Skeletal muscle cell (primary cell): ENCODE data around the gene FHL2.
"Not testable (repeated sequence)": the region's sequence is repeated elsewhere in the genome, so short reads cannot be mapped to it uniquely, and the experiment has no call there.

ENCODE experiments used
- DNase-seq: peaks from one replicate; pipeline ENCODE4 v3.0.0-alpha.2; 2010; ENCODE audit warnings: low read depth
- H3K4me3 ChIP-seq: 2 replicates; pipeline ENCODE4 v1.5.1; 2011; ENCODE audit warnings: low read depth, mild to moderate bottlenecking, control low read depth, low read length, moderate library complexity

The FHL2 gene

GRCh38 chr2:105425936-105426625, 27.2 kb upstream of the FHL2 start:
- DNase-seq = no peak
- no peak overlapping the region for H3K4me3 ChIP-seq

- not testable (repeated sequence) for DNase-seq, H3K4me3 ChIP-seq
Observed at GRCh38 chr2:105424836-105425235, 26.0 kb upstream of the FHL2 start.

GRCh38 chr2:105422801-105423200, 23.9 kb upstream of the FHL2 start:
- DNase-seq = no peak
- no peak overlapping the region for H3K4me3 ChIP-seq

- H3K4me3 ChIP-seq = no peak overlapping the region
- DNase-seq = no peak
Observed at GRCh38 chr2:105421053-105421452, 22.2 kb upstream of the FHL2 start.

- H3K4me3 ChIP-seq = no peak overlapping the region
- DNase-seq = no peak
Observed at GRCh38 chr2:105418522-105418921, 19.7 kb upstream of the FHL2 start.

- no peak overlapping the region for H3K4me3 ChIP-seq
- DNase-seq = no peak
Observed at GRCh38 chr2:105417857-105418436, 19.1 kb upstream of the FHL2 start.

GRCh38 chr2:105416156-105416555, 17.3 kb upstream of the FHL2 start:
- DNase-seq = no peak
- H3K4me3 ChIP-seq = no peak overlapping the region

- DNase-seq = no peak
- no peak overlapping the region for H3K4me3 ChIP-seq
Observed at GRCh38 chr2:105415007-105415406, 16.2 kb upstream of the FHL2 start.

- H3K4me3 ChIP-seq = no peak overlapping the region
- DNase-seq = no peak
Observed at GRCh38 chr2:105413206-105413605, 14.4 kb upstream of the FHL2 start.

- H3K4me3 ChIP-seq = no peak overlapping the region
- DNase-seq = no peak
Observed at GRCh38 chr2:105412584-105412983, 13.7 kb upstream of the FHL2 start.

- DNase-seq = no peak
- no peak overlapping the region for H3K4me3 ChIP-seq
Observed at GRCh38 chr2:105411720-105412407, 13.0 kb upstream of the FHL2 start.

- H3K4me3 ChIP-seq = no peak overlapping the region
- no peak for DNase-seq
Observed at GRCh38 chr2:105410554-105410953, 11.7 kb upstream of the FHL2 start.

- peak; percentile 67 for DNase-seq
- no peak overlapping the region for H3K4me3 ChIP-seq
Observed at GRCh38 chr2:105409717-105410116, 10.9 kb upstream of the FHL2 start.

- no peak overlapping the region for H3K4me3 ChIP-seq
- DNase-seq = no peak
Observed at GRCh38 chr2:105407946-105408743, 9.3 kb upstream of the FHL2 start.

- H3K4me3 ChIP-seq = no peak overlapping the region
- no peak for DNase-seq
Observed at GRCh38 chr2:105406221-105406620, 7.4 kb upstream of the FHL2 start.

GRCh38 chr2:105405291-105405690, 6.4 kb upstream of the FHL2 start:
- no peak for DNase-seq

GRCh38 chr2:105404736-105405135, 5.9 kb upstream of the FHL2 start:
- H3K4me3 ChIP-seq = no peak overlapping the region
- DNase-seq = no peak

More at GRCh38 chr2:105405291-105405690, 6.4 kb upstream of the FHL2 start:
- H3K4me3 ChIP-seq = no peak overlapping the region

GRCh38 chr2:105403783-105404698, 5.2 kb upstream of the FHL2 start:
- peak; percentile 80 for DNase-seq
- H3K4me3 ChIP-seq = no peak overlapping the region

- H3K4me3 ChIP-seq = no peak overlapping the region
Observed at GRCh38 chr2:105403241-105403782, 4.5 kb upstream of the FHL2 start.

More at GRCh38 chr2:105403241-105403782, 4.5 kb upstream of the FHL2 start:
- no peak for DNase-seq
